Muscle layer of duodenum (tissue), 2 donors: Measurements from ENCODE around the gene MMD.
A peak's percentile ranks its signal among the peaks of the same experiment; 100 is the strongest.
"Not testable (repeated sequence)": the region's sequence is repeated elsewhere in the genome, so short reads cannot be mapped to it uniquely, and the experiment has no call there.

Source experiments
- H3K27ac ChIP-seq: one replicate; pipeline ENCODE4 v1.7.0; 2013; ENCODE audit warnings: mild to moderate bottlenecking, low read length
- H3K27me3 ChIP-seq: one replicate; pipeline ENCODE4 v1.7.0; 2013; ENCODE audit warnings: low read depth, mild to moderate bottlenecking, control low read depth, low read length
- H3K36me3 ChIP-seq, 2 donors: one replicate each; pipeline ENCODE4 v1.7.0; 2013; ENCODE audit warnings: low read length in 2 of 2, control low read depth in 1 of 2, mild to moderate bottlenecking in 1 of 2; ENCODE audit not compliant: insufficient read depth in 2 of 2, control insufficient read depth in 1 of 2
- H3K4me1 ChIP-seq, 2 donors: one replicate each; pipeline ENCODE4 v1.7.0; 2013; ENCODE audit warnings: low read length in 2 of 2, mild to moderate bottlenecking in 2 of 2, control low read depth in 1 of 2, moderate library complexity in 1 of 2; ENCODE audit not compliant: insufficient read depth in 2 of 2, control insufficient read depth in 1 of 2
- H3K4me3 ChIP-seq, 2 donors: one replicate each; pipeline ENCODE4 v1.7.0; 2013; ENCODE audit warnings: low read length in 2 of 2, low read depth in 1 of 2, mild to moderate bottlenecking in 1 of 2
- H3K9me3 ChIP-seq, 2 donors: one replicate each; pipeline ENCODE4 v1.7.0; 2013; ENCODE audit warnings: low read length in 2 of 2, control low read depth in 1 of 2, mild to moderate bottlenecking in 1 of 2; ENCODE audit not compliant: control insufficient read depth in 1 of 2
- donor health status: healthy.

The MMD gene

DNA sequence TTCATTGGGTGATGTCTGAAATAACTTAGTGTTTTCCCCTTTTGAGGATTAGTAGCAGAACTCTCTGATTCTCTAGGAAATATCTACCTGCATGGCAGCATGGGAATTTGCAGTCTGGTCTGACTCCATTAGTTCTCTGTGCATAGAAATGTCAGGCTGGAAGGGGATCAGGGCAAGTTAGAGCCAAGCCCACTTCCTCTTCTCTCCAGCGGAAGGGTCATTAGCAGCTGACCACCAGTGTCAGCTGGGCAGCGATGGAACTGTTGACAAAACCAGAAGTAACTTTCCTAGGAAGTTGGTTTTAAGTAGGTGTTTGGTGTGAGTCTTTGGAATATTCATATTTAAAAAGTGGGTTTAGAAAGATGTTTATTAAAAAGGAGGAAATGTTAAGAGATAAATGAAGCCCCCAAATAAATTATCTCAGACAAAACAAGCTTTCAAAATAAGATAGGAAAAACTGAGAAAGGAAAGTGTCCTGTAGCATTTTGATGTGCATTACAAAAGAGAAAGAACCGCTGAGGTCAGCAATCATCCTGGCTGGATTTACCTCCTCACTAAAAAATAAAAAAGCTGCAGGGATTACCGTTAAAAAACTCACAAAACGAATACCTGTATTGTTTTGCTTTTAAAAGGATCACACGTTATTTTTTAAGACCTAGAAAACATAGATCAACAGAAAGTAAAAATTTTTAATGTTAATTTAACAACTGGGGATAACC, 32.4 kb upstream of the MMD start:
- Histone ChIP-seq H3K36me3 (no peaks in the 10 kb centered on the region), H3K4me1 (peaks cover 4 to 16% of the 10 kb centered on the region in 2 donors), H3K27ac (peak overlapping the region; percentile 57), H3K4me3 (no peak overlapping the region), H3K27me3 (no peaks in the 10 kb centered on the region), H3K9me3 (no peaks in the 10 kb centered on the region)

DNA sequence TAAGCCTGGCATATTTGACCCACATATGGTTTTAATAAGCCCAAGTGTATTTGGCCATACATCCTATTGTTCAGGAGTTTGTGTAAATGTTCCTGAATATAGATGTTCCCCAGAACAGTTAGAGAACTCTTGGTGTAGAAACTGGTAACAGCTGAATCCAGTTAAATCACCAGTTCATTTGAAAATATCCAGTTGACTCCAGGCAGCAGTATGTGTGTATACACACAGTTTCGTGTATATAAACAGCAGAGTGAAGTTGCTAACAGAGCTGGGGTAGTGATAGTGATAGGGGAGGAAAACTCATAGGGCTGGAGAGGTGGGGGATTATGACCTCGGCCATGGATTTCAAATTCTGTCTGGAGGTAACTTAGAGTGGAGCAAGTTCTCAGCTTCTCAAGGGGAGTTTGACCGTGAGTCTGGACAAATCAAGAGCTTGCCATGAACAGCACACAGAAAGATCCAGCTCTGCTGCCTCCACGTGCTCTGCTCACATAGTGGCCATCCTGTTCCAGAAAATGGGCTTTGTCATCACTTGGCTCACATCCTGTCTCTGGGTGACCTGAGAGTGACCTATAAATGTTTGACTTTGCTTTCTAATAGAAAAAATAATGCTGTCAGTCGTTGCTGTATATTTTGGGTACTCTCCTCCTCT, 30.6 kb upstream of the MMD start:
- no peak overlapping the region for H3K4me3 ChIP-seq
- no peaks in the 10 kb centered on the region for H3K27me3 ChIP-seq
- H3K36me3 ChIP-seq: no peaks in the 10 kb centered on the region
- no peaks in the 10 kb centered on the region for H3K9me3 ChIP-seq
- peaks cover 4 to 19% of the 10 kb centered on the region in 2 donors for H3K4me1 ChIP-seq
- peak overlapping the region; percentile 78 for H3K27ac ChIP-seq

DNA sequence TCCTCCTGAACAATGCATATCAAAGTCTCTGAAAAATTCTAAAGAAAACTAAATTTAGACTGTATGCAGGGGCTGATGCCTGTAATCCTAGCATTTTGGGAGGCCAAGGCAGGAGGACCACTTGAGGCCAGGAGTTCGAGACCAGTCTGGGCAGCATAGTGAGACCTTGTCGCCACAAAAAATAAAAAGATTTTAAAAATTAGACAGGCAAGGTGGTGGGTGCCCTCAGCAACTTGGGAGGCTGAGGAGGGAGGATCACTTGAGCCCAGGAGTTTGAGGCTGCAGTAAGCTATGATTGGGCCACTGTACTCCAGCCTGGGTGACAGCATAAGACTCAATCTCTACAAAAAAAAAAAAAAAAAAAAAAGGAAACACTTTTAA, 30.1 kb upstream of the MMD start:
- Histone ChIP-seq H3K27ac (peak overlapping the region; percentile 78), H3K36me3 (no peaks in the 10 kb centered on the region), H3K4me1 (peaks cover 4 to 19% of the 10 kb centered on the region in 2 donors), H3K4me3 (peak overlapping the region in 1 of 2 donors; percentile 25), H3K27me3 (no peaks in the 10 kb centered on the region), H3K9me3 (no peaks in the 10 kb centered on the region)

DNA sequence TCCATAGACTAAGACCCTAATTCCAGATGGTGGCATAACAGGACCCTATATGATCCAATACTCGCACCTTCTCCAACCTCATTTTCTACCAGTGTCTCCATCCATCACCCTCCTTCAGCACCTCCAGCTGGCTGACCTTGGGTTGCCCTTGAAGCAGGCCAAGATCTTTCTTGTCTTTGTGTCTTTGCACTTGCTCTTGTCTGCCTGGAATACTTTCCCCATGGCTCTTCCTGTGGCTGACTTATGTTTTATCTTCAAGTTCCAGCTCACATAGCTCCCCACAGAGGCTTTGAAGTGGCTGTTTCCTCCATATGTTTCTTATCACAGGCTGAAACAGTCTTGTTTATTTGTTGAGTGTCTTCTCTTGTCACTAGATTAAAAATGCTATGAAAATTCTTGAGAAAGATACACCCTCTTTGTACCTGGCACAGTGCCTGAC, 29.6 kb upstream of the MMD start:
- H3K36me3 ChIP-seq: no peaks in the 10 kb centered on the region
- peak overlapping the region in 1 of 2 donors; percentile 25 for H3K4me3 ChIP-seq
- H3K27ac ChIP-seq: peak overlapping the region; percentile 78
- H3K4me1 ChIP-seq: peaks cover 4 to 22% of the 10 kb centered on the region in 2 donors
- no peaks in the 10 kb centered on the region for H3K9me3 ChIP-seq
- no peaks in the 10 kb centered on the region for H3K27me3 ChIP-seq

DNA sequence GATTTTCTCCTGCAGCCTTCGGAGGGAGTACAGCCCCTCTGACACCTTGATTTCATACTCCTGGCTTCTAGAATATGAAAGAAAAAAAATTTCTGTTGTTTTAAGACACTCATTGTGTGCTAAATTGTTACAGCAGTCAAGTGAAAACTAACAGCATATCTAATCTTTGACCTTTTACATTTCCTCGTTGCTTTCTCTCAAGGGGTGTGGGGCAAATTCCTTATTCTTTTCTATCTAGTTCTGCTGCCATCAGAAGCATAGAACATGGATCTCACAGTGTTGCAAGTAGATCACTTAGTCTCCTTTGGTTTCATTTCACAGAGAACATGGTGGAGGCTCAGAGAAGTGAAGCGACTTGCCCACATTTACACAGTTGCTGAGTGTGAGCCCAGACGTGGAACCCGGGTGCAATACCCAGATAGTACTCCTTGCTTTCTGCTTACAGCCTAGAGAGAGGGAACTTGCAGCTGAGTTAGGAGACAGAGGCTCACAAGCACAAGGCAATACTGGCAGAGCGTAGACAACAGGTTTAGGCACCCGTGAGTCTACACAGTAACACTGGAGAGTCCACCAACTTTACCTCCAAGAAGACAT, 28.7 kb upstream of the MMD start:
- no peak overlapping the region for H3K4me3 ChIP-seq
- H3K4me1 ChIP-seq: peaks cover 4 to 24% of the 10 kb centered on the region in 2 donors
- no peak overlapping the region for H3K27ac ChIP-seq
- H3K27me3 ChIP-seq: no peaks in the 10 kb centered on the region
- no peaks in the 10 kb centered on the region for H3K9me3 ChIP-seq
- H3K36me3 ChIP-seq: no peaks in the 10 kb centered on the region

DNA sequence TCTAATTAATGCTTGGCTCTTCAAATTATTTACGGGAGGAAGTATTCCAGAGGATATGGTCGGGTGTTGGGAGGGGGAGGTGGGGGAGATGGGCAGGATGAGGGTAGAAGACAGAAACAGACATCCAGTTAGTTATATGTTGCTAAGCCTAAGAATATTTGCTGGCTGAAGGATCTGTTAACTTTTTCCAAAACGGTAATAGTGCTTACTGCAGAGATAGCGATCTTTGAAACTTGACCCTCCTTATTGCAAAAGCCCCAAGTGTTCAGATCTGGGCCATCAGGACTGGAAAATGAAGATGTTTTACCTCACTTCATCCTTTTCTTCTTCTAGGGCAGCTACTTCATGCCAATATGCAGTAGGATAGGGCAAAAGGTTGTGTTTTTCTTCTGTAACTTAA, 27.0 kb upstream of the MMD start:
- H3K27ac ChIP-seq: no peak overlapping the region
- no peaks in the 10 kb centered on the region for H3K36me3 ChIP-seq
- H3K4me1 ChIP-seq: peaks cover under 1 to 21% of the 10 kb centered on the region in 2 donors

DNA sequence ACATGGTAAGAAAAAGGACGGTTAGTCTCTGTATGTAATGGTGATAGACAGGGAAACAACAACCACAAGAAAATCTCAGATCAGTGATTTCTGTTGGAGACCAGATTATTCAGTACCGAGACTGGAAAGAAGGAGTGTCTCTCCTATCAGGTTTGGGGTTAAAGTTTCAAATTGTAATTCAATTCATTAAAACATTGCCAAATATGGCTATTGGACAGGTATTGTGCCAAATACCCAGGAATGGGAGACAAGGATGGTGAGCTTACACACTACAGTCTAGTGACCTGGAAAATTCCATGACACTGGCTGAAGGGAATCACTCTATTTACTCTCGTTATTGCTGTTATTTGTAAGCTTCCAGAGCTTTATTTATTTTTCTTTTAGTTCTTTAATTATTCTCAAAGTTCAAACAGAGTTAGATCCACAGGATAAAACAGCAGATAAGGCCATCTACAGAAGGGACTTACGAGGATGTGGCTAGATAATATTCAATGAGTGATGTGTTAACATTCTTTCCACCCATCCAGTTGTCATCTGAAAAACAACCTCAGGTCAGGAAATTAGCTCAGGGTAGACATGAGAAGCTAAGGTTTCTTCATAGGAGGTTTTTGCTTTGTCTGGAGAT, 25.1 kb upstream of the MMD start:
- Histone ChIP-seq H3K4me3 (no peak overlapping the region), H3K4me1 (peaks cover 0 to 22% of the 10 kb centered on the region in 2 donors), H3K9me3 (no peaks in the 10 kb centered on the region), H3K27me3 (no peaks in the 10 kb centered on the region), H3K36me3 (no peaks in the 10 kb centered on the region), H3K27ac (peak overlapping the region; percentile 24)

More for the DNA sequence above, 27.0 kb upstream of the MMD start:
- Histone ChIP-seq H3K4me3 (no peak overlapping the region), H3K27me3 (no peaks in the 10 kb centered on the region), H3K9me3 (no peaks in the 10 kb centered on the region)

DNA sequence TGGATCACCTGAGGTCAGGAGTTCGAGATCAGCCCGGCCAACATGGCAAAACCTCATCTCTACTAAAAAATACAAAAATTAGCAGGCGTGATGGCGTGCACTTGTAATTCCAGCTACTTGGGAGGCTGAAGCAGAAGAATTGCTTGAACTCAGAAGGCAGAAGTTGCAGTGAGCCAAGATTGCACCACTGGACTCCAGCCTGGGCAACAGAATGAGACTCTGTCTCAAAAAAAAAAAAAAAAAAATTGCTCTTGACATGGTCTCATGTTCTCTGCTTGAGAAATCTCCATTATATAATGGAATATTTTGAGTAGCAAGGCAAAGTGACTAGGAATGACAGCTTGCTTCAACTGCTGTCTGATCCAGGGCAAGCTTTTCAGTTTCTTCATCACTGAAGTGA, 24.4 kb upstream of the MMD start:
- not testable (repeated sequence) for H3K36me3 ChIP-seq, H3K9me3 ChIP-seq, H3K27me3 ChIP-seq, H3K4me3 ChIP-seq
- Histone ChIP-seq H3K27ac (peak overlapping the region; percentile 24), H3K4me1 (peaks cover 0 to 23% of the 10 kb centered on the region in 2 donors)

DNA sequence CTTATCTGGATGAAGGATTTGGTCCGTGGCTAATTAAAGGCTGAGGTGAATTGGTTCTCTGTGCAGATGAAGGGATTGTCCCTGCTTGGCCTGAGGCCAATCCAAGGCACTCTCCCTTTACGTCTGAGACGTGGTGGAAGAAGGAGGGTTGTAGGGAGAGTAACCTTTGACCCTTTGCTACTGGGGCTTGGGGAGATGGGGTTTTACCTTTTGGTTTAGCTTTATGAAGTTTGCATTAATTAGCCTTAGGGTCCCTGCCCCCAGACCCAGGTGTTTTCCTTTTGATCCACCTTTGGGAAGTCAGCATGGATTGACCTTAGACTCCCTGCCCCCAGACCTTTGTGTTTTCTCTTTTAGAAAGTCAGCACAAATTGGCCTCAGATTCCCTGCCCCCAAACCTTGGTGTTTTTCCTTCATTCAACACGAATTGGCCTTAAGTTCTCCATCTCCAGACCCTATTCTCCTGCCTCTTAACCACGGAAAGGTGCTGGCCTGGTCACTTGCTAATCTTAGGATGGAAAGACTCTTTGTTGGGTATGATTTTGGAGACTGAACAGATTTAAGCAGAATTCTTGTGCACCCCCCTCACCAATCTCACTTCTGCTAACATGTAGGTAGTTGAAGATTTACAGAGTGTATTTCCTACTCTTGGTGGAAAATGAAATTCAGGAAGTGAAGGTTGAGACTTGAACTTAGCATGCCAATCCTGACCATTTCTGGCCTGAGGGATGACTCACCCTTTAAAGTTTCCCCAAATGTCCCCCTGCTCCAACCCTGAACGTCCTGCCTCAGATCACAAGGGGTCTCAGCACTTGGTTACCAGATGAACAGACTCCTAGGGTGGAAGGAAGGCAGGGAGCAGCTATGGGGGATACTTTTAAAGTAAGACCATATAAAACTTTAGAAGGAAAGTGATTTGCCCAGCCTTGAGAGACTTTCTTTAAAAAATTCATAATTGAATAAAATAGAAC, 23.1 kb upstream of the MMD start:
- Histone ChIP-seq H3K36me3 (no peaks in the 10 kb centered on the region), H3K4me1 (peaks cover 0 to 25% of the 10 kb centered on the region in 2 donors), H3K27ac (peak overlapping the region; percentile 88), H3K9me3 (no peaks in the 10 kb centered on the region), H3K27me3 (no peaks in the 10 kb centered on the region), H3K4me3 (no peak overlapping the region)

DNA sequence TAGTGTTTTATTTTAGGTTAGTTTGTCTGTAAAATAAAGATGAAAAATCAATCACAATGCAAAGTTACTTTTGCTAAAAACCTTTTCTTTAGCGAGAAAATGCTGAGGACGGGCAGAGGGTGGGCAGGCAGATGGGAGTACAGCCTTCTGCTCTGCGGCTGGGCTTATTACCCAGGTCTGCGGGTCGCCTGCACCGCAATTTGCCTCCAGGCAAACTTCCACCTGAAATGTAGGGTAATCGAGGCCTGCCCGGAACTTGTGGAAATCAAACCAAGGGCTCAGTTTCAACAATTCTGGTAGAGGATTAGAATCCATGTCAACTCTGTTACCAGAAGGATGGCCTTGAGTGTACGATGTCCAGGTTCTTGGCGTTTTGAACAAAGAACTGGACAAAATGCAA, 22.3 kb upstream of the MMD start:
- H3K27ac ChIP-seq: peak overlapping the region; percentile 88
- H3K4me1 ChIP-seq: peaks cover 0 to 24% of the 10 kb centered on the region in 2 donors
- no peaks in the 10 kb centered on the region for H3K9me3 ChIP-seq
- no peak overlapping the region for H3K4me3 ChIP-seq
- no peaks in the 10 kb centered on the region for H3K27me3 ChIP-seq
- no peaks in the 10 kb centered on the region for H3K36me3 ChIP-seq
